ENCODE results near the gene SEC23IP. TPM values are rescaled to one million over a fixed set of nuclear protein-coding genes. Genes with fewer than 3 reads are reported as not detected.

The SEC23IP gene
- total RNA-seq, 1 donor from 2014 or later, result 72.9 TPM

GRCh38 chr10:119942973-119943372 lies 50.4 kb downstream of the SEC23IP start:
- H3K27me3 Mint-ChIP-seq, result no peaks in the 10 kb centered on the region
- peaks cover 33% of the 10 kb centered on the region for H3K36me3 Mint-ChIP-seq
- H3K27ac Mint-ChIP-seq, result no peak overlapping the region

GRCh38 chr10:119945805-119946204 lies 53.3 kb downstream of the SEC23IP start:
- Mint-ChIP-seq H3K4me1 (ENCODE audit: unreplicated experiment) (no peaks in the 10 kb centered on the region), H3K4me3 (no peak overlapping the region), H3K27me3 (no peaks in the 10 kb centered on the region), H3K9me3 (no peaks in the 10 kb centered on the region), H3K36me3 (peaks cover 23% of the 10 kb centered on the region), H3K27ac (no peak overlapping the region)
- no peak for TF ChIP-seq CTCF (conservative IDR thresholded peaks at IDR 0.05)
- no peak for DNase-seq (ENCODE audit: extremely low spot score, unreplicated experiment)

More at GRCh38 chr10:119942973-119943372, 50.4 kb downstream of the SEC23IP start:
- H3K4me1 Mint-ChIP-seq (ENCODE audit: unreplicated experiment), result no peaks in the 10 kb centered on the region
- no peaks in the 10 kb centered on the region for H3K9me3 Mint-ChIP-seq
- TF ChIP-seq CTCF (conservative IDR thresholded peaks at IDR 0.05), result no peak
- H3K4me3 Mint-ChIP-seq, result no peak overlapping the region
- DNase-seq (ENCODE audit: extremely low spot score, unreplicated experiment), result no peak

GRCh38 chr10:119947300-119947699 lies 54.8 kb downstream of the SEC23IP start:
- H3K27ac Mint-ChIP-seq, result no peak overlapping the region
- H3K9me3 Mint-ChIP-seq, result no peaks in the 10 kb centered on the region
- TF ChIP-seq CTCF (conservative IDR thresholded peaks at IDR 0.05), result no peak
- no peak overlapping the region for H3K4me3 Mint-ChIP-seq
- DNase-seq (ENCODE audit: extremely low spot score, unreplicated experiment), result no peak
- H3K36me3 Mint-ChIP-seq, result peaks cover 12% of the 10 kb centered on the region
- no peaks in the 10 kb centered on the region for H3K4me1 Mint-ChIP-seq (ENCODE audit: unreplicated experiment)
- no peaks in the 10 kb centered on the region for H3K27me3 Mint-ChIP-seq

- TF ChIP-seq CTCF (conservative IDR thresholded peaks at IDR 0.05), result no peak
- no peak overlapping the region for H3K27ac Mint-ChIP-seq
- H3K27me3 Mint-ChIP-seq, result peaks cover 3% of the 10 kb centered on the region
- no peaks in the 10 kb centered on the region for H3K36me3 Mint-ChIP-seq
- no peak overlapping the region for H3K4me3 Mint-ChIP-seq
- no peak for DNase-seq (ENCODE audit: extremely low spot score, unreplicated experiment)
- H3K4me1 Mint-ChIP-seq (ENCODE audit: unreplicated experiment), result no peaks in the 10 kb centered on the region
- H3K9me3 Mint-ChIP-seq, result peaks cover 10% of the 10 kb centered on the region
Observed at GRCh38 chr10:119957451-119957850, 64.9 kb downstream of the SEC23IP start.

GRCh38 chr10:119962837-119963236 lies 70.3 kb downstream of the SEC23IP start:
- Mint-ChIP-seq H3K4me1 (ENCODE audit: unreplicated experiment) (no peaks in the 10 kb centered on the region), H3K4me3 (no peak overlapping the region), H3K9me3 (peaks cover 20% of the 10 kb centered on the region), H3K27ac (no peak overlapping the region), H3K27me3 (peaks cover 3% of the 10 kb centered on the region), H3K36me3 (no peaks in the 10 kb centered on the region)
- no peak for DNase-seq (ENCODE audit: extremely low spot score, unreplicated experiment)
- TF ChIP-seq CTCF (conservative IDR thresholded peaks at IDR 0.05), result no peak

- Mint-ChIP-seq H3K4me3 (no peak overlapping the region), H3K9me3 (peaks cover 18% of the 10 kb centered on the region), H3K4me1 (ENCODE audit: unreplicated experiment) (no peaks in the 10 kb centered on the region), H3K36me3 (no peaks in the 10 kb centered on the region), H3K27me3 (no peaks in the 10 kb centered on the region), H3K27ac (no peak overlapping the region)
- no peak for DNase-seq (ENCODE audit: extremely low spot score, unreplicated experiment)
- TF ChIP-seq CTCF (conservative IDR thresholded peaks at IDR 0.05), result no peak
Observed at GRCh38 chr10:119967066-119967465, 74.5 kb downstream of the SEC23IP start.

Data from type B pancreatic cell (in vitro differentiated cells).